Measurements from ENCODE around the gene LRRC7. TPM values are rescaled to one million over a fixed set of nuclear protein-coding genes. Genes with fewer than 3 reads are reported as not detected.

The LRRC7 gene
- total and polyA plus RNA-seq, 2 experiments from 2014 or later = 0.99 to 1.8 TPM

- no peak for DNase-seq (ENCODE audit: low spot score)
- no peaks in the 10 kb centered on the region for H3K9me3 ChIP-seq (ENCODE audit: low read depth)
- WGBS (ENCODE audit: low lambda C conversion rate, missing lambda C conversion rate) = 90% methylated on average over 3 of the region's 3 CpGs
Measured at GRCh38 chr1:69650779-69651178, 83.1 kb downstream of the LRRC7 start.

GRCh38 chr1:69651656-69652055 is 83.9 kb downstream of the LRRC7 start:
- Histone ChIP-seq H3K36me3 (replicated peaks; ENCODE audit: insufficient read depth, low read depth) (no peaks in the 10 kb centered on the region), H3K79me2 (no peaks in the 10 kb centered on the region), H2AFZ (no peak overlapping the region), H3K9me3 (ENCODE audit: low read depth) (no peaks in the 10 kb centered on the region), H3K4me1 (ENCODE audit: insufficient read depth) (no peaks in the 10 kb centered on the region), H3K4me3 (no peak overlapping the region), H3K4me2 (no peak overlapping the region), H3K27me3 (no peaks in the 10 kb centered on the region), H4K20me1 (ENCODE audit: insufficient read depth, poor library complexity, severe bottlenecking) (no peaks in the 10 kb centered on the region), H3K27ac (no peak overlapping the region), H3K9me2 (replicated peaks; ENCODE audit: insufficient read depth) (no peaks in the 10 kb centered on the region)
- DNase-seq (ENCODE audit: low spot score) = no peak
- 53% methylated on average over 1 of the region's 1 CpG for whole genome bisulfite sequencing (ENCODE audit: low lambda C conversion rate, missing lambda C conversion rate)
- TF ChIP-seq EZH2phosphoT487 (IDR thresholded peaks at IDR 0.05; ENCODE audit: low read depth, severe bottlenecking, unreplicated experiment) = no peak
- no peak for TF ChIP-seq CTCF (IDR thresholded peaks at IDR 0.05; ENCODE audit: poor library complexity)
- TF ChIP-seq EZH2 (IDR thresholded peaks at IDR 0.05; ENCODE audit: borderline replicate concordance) = no peak

More at GRCh38 chr1:69650779-69651178, 83.1 kb downstream of the LRRC7 start:
- H3K27me3 ChIP-seq = no peaks in the 10 kb centered on the region
- H2AFZ ChIP-seq = no peak overlapping the region
- TF ChIP-seq CTCF (IDR thresholded peaks at IDR 0.05; ENCODE audit: poor library complexity) (no peak), EZH2phosphoT487 (IDR thresholded peaks at IDR 0.05; ENCODE audit: low read depth, severe bottlenecking, unreplicated experiment) (no peak), EZH2 (IDR thresholded peaks at IDR 0.05; ENCODE audit: borderline replicate concordance) (no peak)
- no peak overlapping the region for H3K4me2 ChIP-seq
- no peak overlapping the region for H3K27ac ChIP-seq
- H3K9me2 ChIP-seq (replicated peaks; ENCODE audit: insufficient read depth) = no peaks in the 10 kb centered on the region
- H4K20me1 ChIP-seq (ENCODE audit: insufficient read depth, poor library complexity, severe bottlenecking) = no peaks in the 10 kb centered on the region
- H3K4me3 ChIP-seq = no peak overlapping the region
- H3K4me1 ChIP-seq (ENCODE audit: insufficient read depth) = no peaks in the 10 kb centered on the region
- no peaks in the 10 kb centered on the region for H3K36me3 ChIP-seq (replicated peaks; ENCODE audit: insufficient read depth, low read depth)
- no peaks in the 10 kb centered on the region for H3K79me2 ChIP-seq

GRCh38 chr1:69657971-69658370 is 90.2 kb downstream of the LRRC7 start:
- Histone ChIP-seq H3K4me3 (no peak overlapping the region), H3K4me2 (no peak overlapping the region), H3K36me3 (replicated peaks; ENCODE audit: insufficient read depth, low read depth) (no peaks in the 10 kb centered on the region), H3K4me1 (ENCODE audit: insufficient read depth) (no peaks in the 10 kb centered on the region), H3K9me2 (replicated peaks; ENCODE audit: insufficient read depth) (no peaks in the 10 kb centered on the region), H2AFZ (no peak overlapping the region), H3K27me3 (no peaks in the 10 kb centered on the region), H3K9me3 (ENCODE audit: low read depth) (no peaks in the 10 kb centered on the region), H4K20me1 (ENCODE audit: insufficient read depth, poor library complexity, severe bottlenecking) (no peaks in the 10 kb centered on the region), H3K79me2 (no peaks in the 10 kb centered on the region), H3K27ac (no peak overlapping the region)
- DNase-seq (ENCODE audit: low spot score) = no peak
- TF ChIP-seq CTCF (IDR thresholded peaks at IDR 0.05; ENCODE audit: poor library complexity) = no peak
- no peak for TF ChIP-seq EZH2 (IDR thresholded peaks at IDR 0.05; ENCODE audit: borderline replicate concordance)
- no peak for TF ChIP-seq EZH2phosphoT487 (IDR thresholded peaks at IDR 0.05; ENCODE audit: low read depth, severe bottlenecking, unreplicated experiment)

- no peaks in the 10 kb centered on the region for H3K36me3 ChIP-seq (replicated peaks; ENCODE audit: insufficient read depth, low read depth)
- no peak for DNase-seq (ENCODE audit: low spot score)
- H3K9me2 ChIP-seq (replicated peaks; ENCODE audit: insufficient read depth) = no peaks in the 10 kb centered on the region
- H3K27ac ChIP-seq = no peak overlapping the region
- no peaks in the 10 kb centered on the region for H4K20me1 ChIP-seq (ENCODE audit: insufficient read depth, poor library complexity, severe bottlenecking)
- no peak overlapping the region for H2AFZ ChIP-seq
- H3K9me3 ChIP-seq (ENCODE audit: low read depth) = no peaks in the 10 kb centered on the region
- 46% methylated on average over 1 of the region's 1 CpG for WGBS (ENCODE audit: low lambda C conversion rate, missing lambda C conversion rate)
- no peak overlapping the region for H3K4me3 ChIP-seq
- no peaks in the 10 kb centered on the region for H3K27me3 ChIP-seq
- no peak overlapping the region for H3K4me2 ChIP-seq
- no peaks in the 10 kb centered on the region for H3K4me1 ChIP-seq (ENCODE audit: insufficient read depth)
- TF ChIP-seq EZH2 (IDR thresholded peaks at IDR 0.05; ENCODE audit: borderline replicate concordance) (no peak), EZH2phosphoT487 (IDR thresholded peaks at IDR 0.05; ENCODE audit: low read depth, severe bottlenecking, unreplicated experiment) (no peak), CTCF (IDR thresholded peaks at IDR 0.05; ENCODE audit: poor library complexity) (no peak)
- no peaks in the 10 kb centered on the region for H3K79me2 ChIP-seq
Measured at GRCh38 chr1:69661686-69662085, 94.0 kb downstream of the LRRC7 start.
